Melanocyte of skin (primary cell): ENCODE data around the gene ITFG2. TPM values are rescaled to one million over a fixed set of nuclear protein-coding genes. Genes with fewer than 3 reads are reported as not detected.

ENCODE experiments used
- total RNA-seq, 2 donors: library from RNA; depleted of rRNA; stranded (reverse); fragments of >200 nt; gene quantifications; 2 replicates each; pipeline ENCODE4 v1.2.3, GENCODE V29; 2012

ITFG2 gene
- 10 to 100 TPM; 15.7 to 17.2 TPM for total RNA-seq

DNA sequence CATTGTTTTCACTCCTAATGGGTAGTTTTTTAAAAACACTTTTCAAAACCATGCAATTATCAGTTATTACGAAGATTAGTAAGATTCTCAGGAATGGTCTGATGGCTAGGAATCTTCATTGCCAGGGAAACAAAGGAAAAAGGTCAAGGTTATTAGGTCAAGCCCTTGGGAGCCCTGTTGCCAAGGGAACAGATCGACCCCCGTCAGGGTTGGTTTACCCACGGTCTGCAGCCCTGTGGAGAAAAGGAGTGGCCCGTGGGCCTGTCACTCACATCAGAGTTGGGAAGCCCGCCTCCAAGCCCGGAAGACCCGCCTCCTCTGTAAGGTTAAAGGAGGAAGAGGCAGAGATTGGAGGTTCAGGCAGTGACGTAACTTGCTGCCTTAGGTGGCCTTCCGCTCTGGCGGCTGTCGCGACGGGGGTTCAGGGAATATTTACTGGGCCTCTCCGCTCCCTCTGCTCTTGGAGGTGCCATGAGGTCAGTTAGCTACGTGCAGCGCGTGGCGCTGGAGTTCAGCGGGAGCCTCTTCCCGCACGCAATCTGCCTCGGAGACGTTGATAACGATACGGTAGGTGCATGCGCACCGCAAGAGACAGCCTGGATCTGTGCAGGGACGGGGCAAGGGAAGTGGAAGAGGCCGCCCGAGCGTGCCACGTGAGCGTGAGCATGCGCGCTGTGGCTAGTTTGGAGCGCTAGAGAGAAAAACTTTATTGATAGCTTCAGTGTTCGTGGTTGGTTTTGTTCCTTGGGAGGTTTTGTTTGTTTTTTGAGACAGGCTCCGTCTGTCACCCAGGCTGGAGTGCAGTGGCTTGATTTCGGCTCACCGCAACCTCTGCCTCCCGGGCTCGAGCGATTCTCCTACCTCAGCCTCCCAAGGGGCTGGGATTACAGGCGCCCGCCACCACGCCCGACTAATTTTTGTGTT is at the start of gene ITFG2:
Gene ITFG2 (plus strand): TSS at position 379 of the 924 bp plus-strand sequence. CDS start 93 bp downstream, at position 472.

DNA sequence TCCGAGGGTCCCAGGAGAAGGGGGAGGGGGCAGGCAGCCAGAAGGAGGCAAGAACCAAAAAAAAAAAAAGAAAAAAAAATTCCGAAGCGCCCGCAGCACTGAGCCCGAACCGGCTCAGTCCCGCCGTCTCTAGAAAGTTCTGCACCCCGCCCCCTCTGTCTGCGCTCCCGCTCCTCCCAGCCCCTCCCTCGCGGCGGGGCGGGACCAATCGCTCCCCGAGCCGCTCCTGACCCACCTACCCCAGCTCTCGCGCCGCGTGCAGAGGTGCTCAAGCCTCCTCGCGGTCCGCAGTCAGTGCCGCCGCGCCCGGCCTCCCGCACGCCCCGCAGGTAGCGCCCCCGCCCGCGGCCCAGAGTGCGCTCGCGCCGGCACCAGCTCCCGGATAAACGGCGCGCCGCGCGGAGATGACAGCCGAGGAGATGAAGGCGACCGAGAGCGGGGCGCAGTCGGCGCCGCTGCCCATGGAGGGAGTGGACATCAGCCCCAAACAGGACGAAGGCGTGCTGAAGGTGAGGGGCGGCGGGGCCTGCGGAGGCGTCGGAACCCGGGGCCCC is 17.7 kb upstream of the ITFG2 start, which contains the start of gene FKBP4:
Gene FKBP4 (plus strand): TSS at position 235 of the 554 bp plus-strand sequence. CDS start 170 bp downstream, at position 405.

DNA sequence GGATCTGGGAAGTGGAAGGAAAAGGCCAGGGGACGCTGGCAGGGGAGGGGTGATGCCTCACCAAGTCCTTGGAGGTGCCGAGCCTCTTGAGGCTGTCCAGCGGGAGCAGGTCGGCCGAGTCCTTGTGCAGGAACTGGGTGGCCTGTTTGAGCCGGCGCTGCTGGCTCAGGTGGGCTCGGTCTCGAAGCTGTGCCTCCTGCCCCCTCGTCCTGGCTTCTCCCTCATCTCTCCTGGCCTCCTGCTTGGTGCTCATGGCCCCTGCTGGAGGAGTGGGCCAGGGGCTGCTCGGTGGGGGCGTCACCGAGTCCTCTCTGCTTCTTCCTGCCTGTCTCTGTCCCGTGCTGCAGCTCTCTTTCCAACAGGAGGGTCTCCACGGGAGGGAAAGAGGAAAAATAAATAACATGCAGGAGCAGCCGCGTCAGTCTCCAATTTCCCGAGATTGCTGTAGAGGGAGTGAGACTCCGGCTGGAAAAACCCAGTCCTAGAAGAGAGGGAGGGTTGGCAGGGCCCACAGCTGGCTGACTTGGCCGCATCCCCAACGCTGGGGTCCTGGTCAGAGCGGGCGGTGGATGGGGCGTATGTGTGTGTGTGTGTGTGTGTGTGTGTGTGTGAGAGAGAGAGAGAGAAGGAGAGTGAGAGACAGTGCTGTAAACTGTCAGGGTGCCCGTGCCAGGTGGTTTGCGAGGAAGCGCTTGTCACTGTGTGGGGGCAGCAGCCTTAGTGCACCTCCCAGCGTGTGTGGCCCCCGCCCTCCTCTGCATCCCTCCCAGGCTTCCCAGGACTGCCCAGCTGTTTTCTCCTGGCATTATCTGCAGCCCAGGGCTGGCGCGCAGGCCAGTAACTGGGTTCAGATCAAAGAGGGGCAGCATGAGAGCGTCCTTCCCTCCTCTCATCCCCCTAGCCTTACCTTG is 22.4 kb downstream of the ITFG2 start, which contains the start of gene NRIP2:
Gene NRIP2 (minus strand): TSS at position 455 of the 911 bp plus-strand sequence. CDS start 52 bp downstream, at position 403.

DNA sequence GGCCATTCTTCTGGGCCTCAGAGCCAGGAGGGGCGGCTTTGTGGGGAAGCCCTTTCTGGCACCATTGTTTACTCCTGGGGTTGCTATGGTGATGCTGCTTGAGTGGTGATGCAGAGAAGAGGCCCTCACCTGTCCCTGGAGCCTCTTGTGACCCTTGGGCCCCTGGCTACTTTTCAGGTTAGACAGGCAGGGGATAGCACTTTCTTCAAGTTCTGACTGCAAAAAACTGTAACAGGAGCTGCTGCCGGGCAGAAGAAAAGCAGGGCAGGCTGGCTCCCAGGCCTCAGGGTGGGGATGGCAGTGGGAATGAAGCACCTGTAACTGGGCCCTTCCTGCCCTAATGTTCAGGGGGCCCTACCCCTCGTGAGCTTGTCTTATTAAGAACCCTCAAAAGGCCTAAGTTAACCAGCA is 44.6 kb downstream of the ITFG2 start, which contains the start of gene TEX52:
Gene TEX52 (minus strand): TSS at position 19 of the 411 bp plus-strand sequence. CDS start 13 bp downstream, at position 6.

Other genes with a start within 250 kb of the ITFG2 start
- 10 to 100 TPM; 43.0 to 65.3 TPM for gene FKBP4, start 17.7 kb upstream of the ITFG2 start, total RNA-seq
- gene NRIP2, start 22.4 kb downstream of the ITFG2 start, total RNA-seq = not detected
- gene TEX52, start 44.4 kb downstream of the ITFG2 start, total RNA-seq = not detected
- 10 to 100 TPM; 24.8 to 53.9 TPM for gene FOXM1, start 64.5 kb downstream of the ITFG2 start, total RNA-seq
- gene RHNO1, start 64.6 kb downstream of the ITFG2 start, total RNA-seq = 10 to 100 TPM; 21.7 to 32.0 TPM
- 10 to 100 TPM; 22.0 to 28.0 TPM for gene TULP3, start 78.2 kb downstream of the ITFG2 start, total RNA-seq
- gene TEAD4, start 146.7 kb downstream of the ITFG2 start, total RNA-seq = 10 to 100 TPM; 10.3 to 21.6 TPM